ENCODE results near the gene FHAD1.
A peak's percentile ranks its signal among the peaks of the same experiment; 100 is the strongest.

Gene FHAD1

GRCh38 chr1:15345705-15346345 is 98.8 kb downstream of the FHAD1 start:
- no peak for DNase-seq (ENCODE audit: low spot score)

- no peak for DNase-seq (ENCODE audit: low spot score)
Observed at GRCh38 chr1:15346346-15347030, 99.5 kb downstream of the FHAD1 start.

- no peak for DNase-seq (ENCODE audit: low spot score)
Observed at GRCh38 chr1:15347182-15347581, 100.2 kb downstream of the FHAD1 start.

- no peak for DNase-seq (ENCODE audit: low spot score)
Observed at GRCh38 chr1:15348648-15349047, 101.6 kb downstream of the FHAD1 start.

- DNase-seq (ENCODE audit: low spot score): no peak
Observed at GRCh38 chr1:15349133-15349532, 102.1 kb downstream of the FHAD1 start.

GRCh38 chr1:15350151-15350550 is 103.1 kb downstream of the FHAD1 start:
- DNase-seq (ENCODE audit: low spot score): no peak

GRCh38 chr1:15350551-15351200 is 103.7 kb downstream of the FHAD1 start:
- no peak for DNase-seq (ENCODE audit: low spot score)

GRCh38 chr1:15351310-15351709 is 104.3 kb downstream of the FHAD1 start:
- DNase-seq (ENCODE audit: low spot score): peak; percentile 39

GRCh38 chr1:15352128-15352957 is 105.3 kb downstream of the FHAD1 start:
- no peak for DNase-seq (ENCODE audit: low spot score)

- no peak for DNase-seq (ENCODE audit: low spot score)
Observed at GRCh38 chr1:15353839-15354579, 107.0 kb downstream of the FHAD1 start.

GRCh38 chr1:15354580-15354965 is 107.5 kb downstream of the FHAD1 start:
- no peak for DNase-seq (ENCODE audit: low spot score)

GRCh38 chr1:15355968-15356625 is 109.1 kb downstream of the FHAD1 start:
- no peak for DNase-seq (ENCODE audit: low spot score)

- DNase-seq (ENCODE audit: low spot score): no peak
Observed at GRCh38 chr1:15357612-15358207, 110.7 kb downstream of the FHAD1 start.

- DNase-seq (ENCODE audit: low spot score): no peak
Observed at GRCh38 chr1:15358565-15359133, 111.6 kb downstream of the FHAD1 start.

GRCh38 chr1:15360700-15361099 is 113.7 kb downstream of the FHAD1 start:
- no peak for DNase-seq (ENCODE audit: low spot score)

GRCh38 chr1:15362096-15362736 is 115.2 kb downstream of the FHAD1 start:
- DNase-seq (ENCODE audit: low spot score): no peak

- DNase-seq (ENCODE audit: low spot score): no peak
Observed at GRCh38 chr1:15362737-15363128, 115.7 kb downstream of the FHAD1 start.

- no peak for DNase-seq (ENCODE audit: low spot score)
Observed at GRCh38 chr1:15364740-15365139, 117.7 kb downstream of the FHAD1 start.

- DNase-seq (ENCODE audit: low spot score): no peak
Observed at GRCh38 chr1:15368888-15369287, 121.9 kb downstream of the FHAD1 start.

GRCh38 chr1:15370268-15370667 is 123.2 kb downstream of the FHAD1 start:
- DNase-seq (ENCODE audit: low spot score): no peak
